HTERT RPE-1 (cell line): Measurements from ENCODE around the gene LRRC28.

Source experiments
- in situ Hi-C: fragments of 300-500 bp; cut with MboI; formaldehyde crosslinking; loops from 4 replicates; pipeline ENCODE4 v1.14.3; 2020; ENCODE audit warnings: low sequenced_read_pairs

Gene LRRC28

DNA sequence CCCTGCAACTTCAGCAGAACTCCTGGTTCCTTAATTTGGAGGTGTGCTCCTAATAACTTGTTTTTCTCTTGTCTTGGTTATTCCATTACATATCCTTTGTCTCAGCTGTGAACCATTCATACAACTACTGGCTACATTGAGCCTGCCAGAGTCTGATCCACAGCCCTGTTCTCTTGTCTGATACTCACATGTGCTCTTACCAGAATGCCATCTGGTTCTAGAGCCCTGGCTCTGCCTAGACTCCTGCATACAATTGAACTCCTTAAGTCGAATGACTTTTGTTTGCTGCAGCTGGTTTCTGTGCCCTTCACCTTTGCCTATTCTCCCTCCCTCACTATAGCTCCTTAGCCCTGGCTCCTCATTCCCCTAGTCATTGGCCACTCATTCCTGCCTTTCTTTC, 85.5 kb downstream of the LRRC28 start:
- in situ Hi-C loops, result no loop called here

- in situ Hi-C loops, result no loop called here
Measured at GRCh38 chr15:99340347-99340746, 89.1 kb downstream of the LRRC28 start.

DNA sequence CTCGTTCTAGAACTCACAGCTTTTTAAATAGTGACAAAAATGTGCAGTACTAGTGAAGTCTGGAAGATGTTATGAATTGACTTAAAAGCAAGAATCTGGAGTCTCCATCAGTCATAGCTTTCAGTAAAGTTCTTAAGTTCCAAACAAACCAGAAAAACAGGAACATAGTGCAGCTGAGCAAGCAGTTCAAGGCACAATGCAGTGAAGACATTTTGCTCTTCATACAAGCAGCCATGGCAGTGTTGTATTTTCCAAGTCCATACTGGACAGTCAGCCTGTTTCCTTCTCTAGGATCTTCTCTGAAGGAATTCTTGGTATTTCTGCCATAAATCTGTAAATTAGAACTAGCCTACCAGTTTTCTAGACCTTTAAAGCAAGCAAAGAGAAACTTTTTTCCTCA, 90.5 kb downstream of the LRRC28 start:
- in situ Hi-C loops, result no loop called here

DNA sequence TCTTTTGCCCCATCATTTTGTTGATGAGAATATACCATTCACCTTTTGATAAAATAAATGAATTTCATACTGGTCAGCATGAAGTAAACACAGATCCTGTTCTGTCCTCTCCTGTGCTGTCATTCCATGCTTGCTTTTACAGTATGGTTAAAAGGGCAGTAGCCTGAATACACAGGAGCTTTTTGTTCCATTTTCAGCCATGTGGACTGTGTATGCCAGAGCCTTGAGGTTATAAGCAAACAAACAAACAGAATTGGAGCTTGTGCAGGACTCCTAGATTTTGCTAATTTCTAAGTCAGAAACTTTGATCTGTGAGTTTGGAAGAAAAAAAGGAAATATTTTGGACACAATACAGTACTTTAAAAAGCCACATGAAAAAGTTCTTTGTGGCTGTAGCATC, 91.9 kb downstream of the LRRC28 start:
- in situ Hi-C loops, result no loop called here

- in situ Hi-C loops, result no loop called here
Measured at GRCh38 chr15:99343881-99344551, 92.7 kb downstream of the LRRC28 start.

- in situ Hi-C loops, result no loop called here
Measured at GRCh38 chr15:99344639-99345038, 93.4 kb downstream of the LRRC28 start.

DNA sequence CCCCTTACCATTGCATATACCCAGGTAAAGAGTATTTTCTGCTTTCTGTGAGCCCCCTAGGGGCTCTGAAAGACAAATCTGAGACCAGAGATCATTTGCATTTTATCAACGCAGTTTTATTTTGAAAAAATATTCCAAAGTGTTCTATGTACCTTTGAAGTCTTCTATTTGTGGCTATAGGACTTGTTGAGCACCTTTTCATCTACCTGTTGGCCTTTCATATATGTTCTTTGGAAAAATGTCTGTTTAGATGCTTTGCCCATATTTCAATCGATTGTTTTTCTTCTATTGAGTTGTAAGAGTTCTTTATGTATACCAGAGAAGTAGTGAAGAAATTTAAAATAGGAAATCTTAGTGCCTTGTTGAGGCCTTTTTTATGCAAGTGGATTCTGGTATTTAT, 94.0 kb downstream of the LRRC28 start:
- in situ Hi-C loops, result no loop called here

GRCh38 chr15:99345832-99346462, 94.7 kb downstream of the LRRC28 start:
- in situ Hi-C loops, result no loop called here

- in situ Hi-C loops, result no loop called here
Measured at GRCh38 chr15:99347574-99347973, 96.3 kb downstream of the LRRC28 start.

DNA sequence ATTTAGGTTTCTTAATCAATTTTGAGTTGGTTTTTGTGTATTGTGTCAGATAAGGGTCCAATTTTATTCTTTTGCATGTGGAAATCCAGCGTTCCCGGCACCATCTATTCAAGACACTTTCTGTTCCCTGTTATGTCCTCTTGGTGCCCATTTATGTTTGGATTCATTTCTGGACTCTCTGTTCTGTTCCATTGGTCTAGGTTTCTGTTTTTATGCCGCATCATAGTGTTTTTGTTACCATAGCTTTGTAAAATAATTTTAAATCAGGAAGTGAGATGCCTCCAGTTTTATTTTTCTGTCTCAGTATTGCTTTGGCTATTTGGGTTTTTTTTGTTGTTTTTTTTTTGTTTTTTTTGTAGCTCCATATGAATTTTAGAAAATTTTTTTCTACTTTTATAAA, 97.1 kb downstream of the LRRC28 start:
- in situ Hi-C loops, result no loop called here

- in situ Hi-C loops, result no loop called here
Measured at GRCh38 chr15:99350408-99350807, 99.1 kb downstream of the LRRC28 start.

GRCh38 chr15:99359769-99360168, 108.5 kb downstream of the LRRC28 start:
- in situ Hi-C loops, result no loop called here

DNA sequence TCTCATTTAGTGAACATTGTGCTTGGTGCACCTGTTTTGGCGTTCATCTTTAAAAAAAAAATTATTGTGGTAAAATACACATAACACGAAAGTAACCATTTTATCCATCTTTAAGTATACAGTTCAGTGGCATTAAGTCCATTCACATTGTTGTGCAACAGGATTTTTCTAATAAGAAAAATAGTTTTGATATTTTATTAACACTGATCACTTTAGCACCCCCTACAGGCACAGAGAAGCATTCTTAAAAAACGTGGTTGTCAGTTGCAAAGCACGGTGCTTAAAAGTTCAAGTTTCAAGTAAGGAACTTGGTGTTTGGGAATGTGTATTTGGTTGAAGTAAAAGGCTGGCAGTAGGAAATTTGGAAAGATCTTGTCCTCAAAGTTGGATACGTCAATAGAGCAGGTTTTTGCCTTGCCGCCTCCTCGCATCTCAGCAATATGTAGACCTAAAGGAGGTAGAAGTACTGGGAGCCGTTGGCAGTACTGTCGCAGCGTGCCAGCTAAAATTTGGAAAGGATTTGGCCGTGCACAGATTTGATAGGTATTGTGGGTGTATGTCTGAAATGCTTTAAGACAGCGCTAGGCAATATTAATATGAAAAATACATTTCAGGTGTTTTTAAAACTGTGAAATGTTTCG, 110.4 kb downstream of the LRRC28 start:
- in situ Hi-C loops, result no loop called here

DNA sequence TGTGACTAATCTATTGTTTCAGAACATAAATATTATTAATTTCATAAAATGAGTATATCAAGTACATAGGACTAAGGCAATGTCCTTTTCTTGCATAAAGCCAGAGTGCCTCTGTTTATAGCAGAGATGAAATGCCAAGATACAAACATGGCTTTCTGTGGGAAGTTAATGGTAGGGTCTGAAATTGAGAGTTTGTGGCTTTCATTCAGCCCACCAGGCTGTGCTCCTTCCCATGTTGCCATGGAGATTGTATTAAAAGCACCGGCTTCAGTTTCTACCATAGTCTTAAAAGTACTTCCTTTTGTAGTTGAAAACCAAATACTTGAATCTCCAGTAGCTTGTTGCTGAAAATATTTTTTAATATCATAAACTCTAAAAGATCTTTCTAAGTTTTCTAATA, 114.0 kb downstream of the LRRC28 start:
- in situ Hi-C loops, result no loop called here

GRCh38 chr15:99366013-99366412, 114.7 kb downstream of the LRRC28 start:
- in situ Hi-C loops, result no loop called here

- in situ Hi-C loops, result no loop called here
Measured at GRCh38 chr15:99368743-99369142, 117.5 kb downstream of the LRRC28 start.

GRCh38 chr15:99369196-99369595, 117.9 kb downstream of the LRRC28 start:
- in situ Hi-C loops, result no loop called here

- in situ Hi-C loops, result no loop called here
Measured at GRCh38 chr15:99371180-99372103, 120.2 kb downstream of the LRRC28 start.

DNA sequence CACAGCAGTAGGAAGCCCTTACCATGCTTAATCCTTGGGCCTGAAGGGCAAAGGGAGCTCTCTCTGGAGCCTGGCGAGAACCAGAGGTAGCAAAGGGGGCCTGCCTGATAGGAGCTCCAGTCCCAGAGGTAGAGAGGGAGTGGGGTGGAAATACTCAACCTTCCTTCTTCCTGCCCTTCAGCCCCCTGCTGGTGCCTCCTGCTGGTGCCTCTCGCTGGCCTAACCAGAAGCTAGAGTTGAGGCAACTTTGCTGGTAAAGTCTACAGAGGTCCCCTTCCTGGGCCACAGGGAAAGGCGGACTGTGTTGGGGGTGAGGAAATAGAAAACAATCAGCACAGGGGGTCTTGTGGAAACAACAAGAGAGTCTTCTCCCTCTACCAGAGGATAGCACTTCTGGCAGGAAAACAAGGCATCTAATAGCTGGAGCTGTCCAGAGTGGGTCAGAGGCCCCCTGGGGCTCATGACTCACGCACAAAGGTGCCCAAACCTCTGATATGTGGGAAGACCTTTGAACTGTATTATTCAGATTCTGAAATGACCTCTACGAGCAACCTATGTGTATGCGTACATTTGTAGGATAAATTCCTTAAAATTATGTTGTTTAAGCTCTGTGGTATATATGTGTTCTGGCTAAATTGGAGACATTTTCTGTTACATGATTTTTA, 133.9 kb downstream of the LRRC28 start:
- in situ Hi-C loops, result no loop called here

DNA sequence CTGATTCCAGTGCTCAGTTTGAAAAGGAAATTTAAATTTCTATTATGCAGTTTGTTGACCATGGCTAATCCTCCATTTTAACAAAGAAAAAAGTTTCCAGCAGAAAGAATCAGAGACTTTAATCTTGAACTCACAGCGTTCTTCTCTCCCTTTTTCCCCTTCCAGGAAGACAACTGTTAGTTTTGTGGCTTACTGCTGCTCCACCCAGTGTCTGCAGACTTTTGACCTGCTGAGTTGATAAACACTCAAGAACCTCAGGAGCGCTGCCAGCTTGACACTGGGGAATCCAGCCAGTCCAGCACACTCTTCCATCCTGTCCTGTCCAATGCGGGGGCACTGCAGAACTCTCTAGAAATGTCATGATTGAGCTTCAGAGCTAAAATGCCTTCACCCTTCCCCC, 134.6 kb downstream of the LRRC28 start:
- in situ Hi-C loops, result no loop called here

DNA sequence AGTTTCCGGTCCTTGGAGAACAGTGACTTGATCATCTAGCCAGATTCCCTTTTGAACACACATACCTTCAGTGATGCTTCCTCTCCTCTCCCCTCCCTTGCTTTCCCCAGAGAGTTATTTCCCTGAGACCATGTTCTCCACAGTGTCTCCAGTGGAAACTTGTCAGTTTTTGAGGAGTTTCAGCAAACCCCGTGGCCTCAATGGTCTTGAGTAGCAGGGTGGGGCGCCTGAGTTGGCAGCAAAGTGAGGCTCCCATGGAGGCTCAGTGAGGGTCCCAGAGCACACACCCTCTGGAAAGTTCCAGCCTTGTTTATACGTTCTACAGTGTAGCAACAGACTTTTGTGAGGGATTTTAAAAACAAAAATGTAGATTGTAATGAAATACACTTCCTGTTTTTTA, 135.1 kb downstream of the LRRC28 start:
- in situ Hi-C loops, result no loop called here
